ENCODE measurements around the gene POLR2E. TPM values are rescaled to one million over a fixed set of nuclear protein-coding genes. Genes with fewer than 3 reads are reported as not detected.

Gene POLR2E
- total and polyA plus RNA-seq, 2 of the 13 experiments (the other 11 are each of a cell fraction or from before 2014, with no cell fraction given), result 140 to 272 TPM

DNA sequence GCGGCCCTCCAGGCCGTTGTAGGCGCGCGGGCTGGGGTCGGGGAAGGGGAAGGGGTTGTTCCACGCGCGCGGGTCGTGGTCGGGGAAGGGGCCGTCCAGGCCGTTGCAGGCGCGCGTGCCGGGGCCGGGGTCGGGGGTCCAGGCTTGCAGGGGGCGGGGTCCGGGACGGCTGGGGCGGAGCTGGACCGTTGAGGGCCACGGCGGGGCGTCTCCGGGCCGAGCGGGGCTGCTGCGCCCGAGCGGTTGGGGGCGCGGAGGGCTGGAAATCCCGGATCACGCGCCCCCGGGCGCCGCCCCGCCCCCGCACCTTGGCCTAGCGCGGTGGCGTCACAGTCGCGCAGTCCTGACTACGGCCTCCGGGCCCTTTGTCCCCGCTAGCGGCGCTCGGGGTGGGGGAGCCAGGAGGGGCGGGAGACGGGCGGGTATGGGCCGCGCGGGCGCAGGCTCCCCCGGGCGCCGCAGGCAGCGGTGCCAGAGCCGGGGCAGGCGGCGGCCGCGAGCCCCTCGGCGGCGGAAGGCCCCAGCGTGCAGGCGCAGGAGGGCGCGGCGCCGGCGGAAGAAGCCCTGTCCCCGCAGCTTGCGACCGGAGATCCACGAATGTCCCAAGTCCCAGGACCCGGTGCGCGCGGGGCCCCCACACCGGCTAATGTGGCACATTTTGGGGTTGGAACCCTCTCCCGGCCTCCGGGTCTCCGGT is 9.3 kb upstream of the POLR2E start (continued):
- TF ChIP-seq HIVEP1 (CRISPR knock-in tag; IDR thresholded peaks at IDR 0.05) (no peak), ZNF205 (CRISPR knock-in tag; IDR thresholded peaks at IDR 0.05) (0 out of 2 replicates have a peak, but pooled peaks have one; percentile 22), SAFB2 (CRISPR knock-in tag; IDR thresholded peaks at IDR 0.05; ENCODE audit: borderline replicate concordance, low read depth) (no peak; the same call in 1 of the 2 replicates), NR2C2 (CRISPR knock-in tag; IDR thresholded peaks at IDR 0.05; ENCODE audit: borderline replicate concordance) (0 out of 2 replicates have a peak, but pooled peaks have one; percentile 4), ZNF546 (CRISPR knock-in tag; conservative IDR thresholded peaks at IDR 0.05) (no peak), GLI4 (CRISPR knock-in tag; IDR thresholded peaks at IDR 0.05; ENCODE audit: borderline replicate concordance) (no peak), ZNF816 (CRISPR knock-in tag; IDR thresholded peaks at IDR 0.05; ENCODE audit: borderline replicate concordance) (peak; percentile 87; the same call in 1 of the 2 replicates), JDP2 (CRISPR knock-in tag; IDR thresholded peaks at IDR 0.05; ENCODE audit: borderline replicate concordance) (no peak), ZNF510 (CRISPR knock-in tag; IDR thresholded peaks at IDR 0.05; ENCODE audit: low read depth) (no peak), PCBP2 (optimal IDR thresholded peaks at IDR 0.05; ENCODE audit: low read depth, low read length, poor library complexity, severe bottlenecking) (no peak), ZNF256 (CRISPR knock-in tag; conservative IDR thresholded peaks at IDR 0.05) (no peak), SKI (IDR thresholded peaks at IDR 0.05; ENCODE audit: partially characterized antibody) (no peak), XBP1 (CRISPR knock-in tag; IDR thresholded peaks at IDR 0.05) (no peak), ZNF552 (CRISPR knock-in tag; IDR thresholded peaks at IDR 0.05; ENCODE audit: borderline replicate concordance) (no peak), RARA (CRISPR knock-in tag; IDR thresholded peaks at IDR 0.05) (0 out of 2 replicates have a peak, but pooled peaks have one; percentile 8)
- TF ChIP-seq, protein P1, sequence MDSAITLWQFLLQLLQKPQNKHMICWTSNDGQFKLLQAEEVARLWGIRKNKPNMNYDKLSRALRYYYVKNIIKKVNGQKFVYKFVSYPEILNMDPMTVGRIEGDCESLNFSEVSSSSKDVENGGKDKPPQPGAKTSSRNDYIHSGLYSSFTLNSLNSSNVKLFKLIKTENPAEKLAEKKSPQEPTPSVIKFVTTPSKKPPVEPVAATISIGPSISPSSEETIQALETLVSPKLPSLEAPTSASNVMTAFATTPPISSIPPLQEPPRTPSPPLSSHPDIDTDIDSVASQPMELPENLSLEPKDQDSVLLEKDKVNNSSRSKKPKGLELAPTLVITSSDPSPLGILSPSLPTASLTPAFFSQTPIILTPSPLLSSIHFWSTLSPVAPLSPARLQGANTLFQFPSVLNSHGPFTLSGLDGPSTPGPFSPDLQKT (CRISPR knock-in tag; IDR thresholded peaks at IDR 0.05; ENCODE audit: borderline replicate concordance), result no peak
- TF ChIP-seq, protein P2, sequence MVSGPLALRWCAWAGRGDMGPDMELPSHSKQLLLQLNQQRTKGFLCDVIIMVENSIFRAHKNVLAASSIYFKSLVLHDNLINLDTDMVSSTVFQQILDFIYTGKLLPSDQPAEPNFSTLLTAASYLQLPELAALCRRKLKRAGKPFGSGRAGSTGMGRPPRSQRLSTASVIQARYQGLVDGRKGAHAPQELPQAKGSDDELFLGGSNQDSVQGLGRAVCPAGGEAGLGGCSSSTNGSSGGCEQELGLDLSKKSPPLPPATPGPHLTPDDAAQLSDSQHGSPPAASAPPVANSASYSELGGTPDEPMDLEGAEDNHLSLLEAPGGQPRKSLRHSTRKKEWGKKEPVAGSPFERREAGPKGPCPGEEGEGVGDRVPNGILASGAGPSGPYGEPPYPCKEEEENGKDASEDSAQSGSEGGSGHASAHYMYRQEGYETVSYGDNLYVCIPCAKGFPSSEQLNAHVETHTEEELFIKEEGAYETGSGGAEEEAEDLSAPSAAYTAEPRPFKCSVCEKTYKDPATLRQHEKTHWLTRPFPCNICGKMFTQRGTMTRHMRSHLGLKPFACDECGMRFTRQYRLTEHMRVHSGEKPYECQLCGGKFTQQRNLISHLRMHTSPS (CRISPR knock-in tag; IDR thresholded peaks at IDR 0.05; ENCODE audit: low read depth), result no peak
- TF ChIP-seq, protein P3, sequence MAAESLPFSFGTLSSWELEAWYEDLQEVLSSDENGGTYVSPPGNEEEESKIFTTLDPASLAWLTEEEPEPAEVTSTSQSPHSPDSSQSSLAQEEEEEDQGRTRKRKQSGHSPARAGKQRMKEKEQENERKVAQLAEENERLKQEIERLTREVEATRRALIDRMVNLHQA (CRISPR knock-in tag; IDR thresholded peaks at IDR 0.05), result no peak
- TF ChIP-seq, protein P4, sequence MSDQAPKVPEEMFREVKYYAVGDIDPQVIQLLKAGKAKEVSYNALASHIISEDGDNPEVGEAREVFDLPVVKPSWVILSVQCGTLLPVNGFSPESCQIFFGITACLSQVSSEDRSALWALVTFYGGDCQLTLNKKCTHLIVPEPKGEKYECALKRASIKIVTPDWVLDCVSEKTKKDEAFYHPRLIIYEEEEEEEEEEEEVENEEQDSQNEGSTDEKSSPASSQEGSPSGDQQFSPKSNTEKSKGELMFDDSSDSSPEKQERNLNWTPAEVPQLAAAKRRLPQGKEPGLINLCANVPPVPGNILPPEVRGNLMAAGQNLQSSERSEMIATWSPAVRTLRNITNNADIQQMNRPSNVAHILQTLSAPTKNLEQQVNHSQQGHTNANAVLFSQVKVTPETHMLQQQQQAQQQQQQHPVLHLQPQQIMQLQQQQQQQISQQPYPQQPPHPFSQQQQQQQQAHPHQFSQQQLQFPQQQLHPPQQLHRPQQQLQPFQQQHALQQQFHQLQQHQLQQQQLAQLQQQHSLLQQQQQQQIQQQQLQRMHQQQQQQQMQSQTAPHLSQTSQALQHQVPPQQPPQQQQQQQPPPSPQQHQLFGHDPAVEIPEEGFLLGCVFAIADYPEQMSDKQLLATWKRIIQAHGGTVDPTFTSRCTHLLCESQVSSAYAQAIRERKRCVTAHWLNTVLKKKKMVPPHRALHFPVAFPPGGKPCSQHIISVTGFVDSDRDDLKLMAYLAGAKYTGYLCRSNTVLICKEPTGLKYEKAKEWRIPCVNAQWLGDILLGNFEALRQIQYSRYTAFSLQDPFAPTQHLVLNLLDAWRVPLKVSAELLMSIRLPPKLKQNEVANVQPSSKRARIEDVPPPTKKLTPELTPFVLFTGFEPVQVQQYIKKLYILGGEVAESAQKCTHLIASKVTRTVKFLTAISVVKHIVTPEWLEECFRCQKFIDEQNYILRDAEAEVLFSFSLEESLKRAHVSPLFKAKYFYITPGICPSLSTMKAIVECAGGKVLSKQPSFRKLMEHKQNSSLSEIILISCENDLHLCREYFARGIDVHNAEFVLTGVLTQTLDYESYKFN (CRISPR knock-in tag; conservative IDR thresholded peaks at IDR 0.05), result no peak
- TF ChIP-seq, protein P5, sequence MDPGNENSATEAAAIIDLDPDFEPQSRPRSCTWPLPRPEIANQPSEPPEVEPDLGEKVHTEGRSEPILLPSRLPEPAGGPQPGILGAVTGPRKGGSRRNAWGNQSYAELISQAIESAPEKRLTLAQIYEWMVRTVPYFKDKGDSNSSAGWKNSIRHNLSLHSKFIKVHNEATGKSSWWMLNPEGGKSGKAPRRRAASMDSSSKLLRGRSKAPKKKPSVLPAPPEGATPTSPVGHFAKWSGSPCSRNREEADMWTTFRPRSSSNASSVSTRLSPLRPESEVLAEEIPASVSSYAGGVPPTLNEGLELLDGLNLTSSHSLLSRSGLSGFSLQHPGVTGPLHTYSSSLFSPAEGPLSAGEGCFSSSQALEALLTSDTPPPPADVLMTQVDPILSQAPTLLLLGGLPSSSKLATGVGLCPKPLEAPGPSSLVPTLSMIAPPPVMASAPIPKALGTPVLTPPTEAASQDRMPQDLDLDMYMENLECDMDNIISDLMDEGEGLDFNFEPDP (CRISPR knock-in tag; conservative IDR thresholded peaks at IDR 0.05), result no peak
